Measurements from ENCODE around the gene ADM2.

Gene ADM2

DNA sequence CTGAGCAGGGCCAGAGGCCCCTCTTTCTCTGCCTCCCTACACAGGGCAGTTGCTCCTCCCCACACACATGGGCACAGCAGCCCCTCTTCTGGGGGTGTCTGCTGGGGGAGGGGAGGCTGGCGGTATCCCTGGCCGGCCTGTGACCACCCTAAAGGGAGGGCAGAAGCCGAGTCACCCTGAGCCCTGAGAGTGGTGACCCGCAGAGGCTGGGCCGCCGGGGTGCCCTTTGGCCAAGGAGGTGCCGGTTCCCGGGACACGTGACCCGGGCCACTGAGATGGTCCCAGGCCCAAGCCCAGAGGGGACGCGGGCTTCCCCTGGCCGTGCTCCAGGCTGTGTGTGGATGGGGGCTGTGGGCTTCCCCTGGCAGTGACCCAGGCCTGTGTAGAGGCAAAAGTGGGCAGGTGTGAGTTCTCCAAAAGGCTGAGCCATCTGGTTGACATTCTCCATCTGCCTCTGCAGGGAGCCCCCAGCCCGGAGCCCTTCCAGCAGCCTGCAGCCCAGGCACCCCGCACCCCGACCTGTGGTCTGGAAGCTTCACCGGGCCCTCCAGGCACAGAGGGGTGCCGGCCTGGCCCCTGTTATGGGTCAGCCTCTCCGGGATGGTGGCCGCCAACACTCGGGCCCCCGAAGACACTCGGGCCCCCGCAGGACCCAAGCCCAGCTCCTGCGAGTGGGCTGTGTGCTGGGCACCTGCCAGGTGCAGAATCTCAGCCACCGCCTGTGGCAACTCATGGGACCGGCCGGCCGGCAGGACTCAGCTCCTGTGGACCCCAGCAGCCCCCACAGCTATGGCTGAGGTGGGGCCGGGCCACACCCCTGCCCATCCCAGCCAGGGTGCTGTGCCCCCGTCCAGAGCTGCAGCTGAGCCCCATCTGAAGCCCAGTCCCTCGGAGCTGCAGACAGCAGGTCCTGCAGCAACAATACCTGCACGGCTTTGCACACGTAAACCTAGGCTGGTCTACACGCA lies 1.0 kb downstream of the ADM2 start:
- TF ChIP-seq, protein P1, sequence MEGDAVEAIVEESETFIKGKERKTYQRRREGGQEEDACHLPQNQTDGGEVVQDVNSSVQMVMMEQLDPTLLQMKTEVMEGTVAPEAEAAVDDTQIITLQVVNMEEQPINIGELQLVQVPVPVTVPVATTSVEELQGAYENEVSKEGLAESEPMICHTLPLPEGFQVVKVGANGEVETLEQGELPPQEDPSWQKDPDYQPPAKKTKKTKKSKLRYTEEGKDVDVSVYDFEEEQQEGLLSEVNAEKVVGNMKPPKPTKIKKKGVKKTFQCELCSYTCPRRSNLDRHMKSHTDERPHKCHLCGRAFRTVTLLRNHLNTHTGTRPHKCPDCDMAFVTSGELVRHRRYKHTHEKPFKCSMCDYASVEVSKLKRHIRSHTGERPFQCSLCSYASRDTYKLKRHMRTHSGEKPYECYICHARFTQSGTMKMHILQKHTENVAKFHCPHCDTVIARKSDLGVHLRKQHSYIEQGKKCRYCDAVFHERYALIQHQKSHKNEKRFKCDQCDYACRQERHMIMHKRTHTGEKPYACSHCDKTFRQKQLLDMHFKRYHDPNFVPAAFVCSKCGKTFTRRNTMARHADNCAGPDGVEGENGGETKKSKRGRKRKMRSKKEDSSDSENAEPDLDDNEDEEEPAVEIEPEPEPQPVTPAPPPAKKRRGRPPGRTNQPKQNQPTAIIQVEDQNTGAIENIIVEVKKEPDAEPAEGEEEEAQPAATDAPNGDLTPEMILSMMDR (IDR thresholded peaks at IDR 0.05; ENCODE audit: low read depth, low read length, missing control alignments), result no peak
- H3K4me3 ChIP-seq (ENCODE audit: low read depth, low read length), result peak overlapping the region; percentile 59
- no peak for DNase-seq (ENCODE audit: low read depth)

DNA sequence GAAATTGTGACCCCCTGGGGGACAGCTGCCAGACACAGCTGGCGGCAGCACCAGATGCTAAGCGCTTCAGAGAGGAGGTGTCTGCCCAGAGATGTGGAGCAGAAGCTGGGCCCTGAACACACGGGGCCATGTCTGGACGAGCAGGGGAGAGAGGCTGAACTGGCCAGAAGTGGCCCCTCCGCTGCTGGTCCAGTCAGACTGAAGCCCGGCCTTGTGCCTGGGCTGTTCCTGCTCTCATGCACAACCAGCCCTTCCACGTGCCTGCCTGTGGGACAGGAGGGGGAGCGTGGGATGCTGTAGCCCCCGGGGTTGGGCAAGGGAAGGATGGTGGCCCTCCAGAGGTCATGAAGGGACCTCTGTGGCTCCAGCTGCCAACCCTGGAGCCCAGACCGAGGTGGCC lies 1.8 kb downstream of the ADM2 start:
- H3K4me3 ChIP-seq (ENCODE audit: low read depth, low read length), result no peak overlapping the region
- TF ChIP-seq, protein P1 (IDR thresholded peaks at IDR 0.05; ENCODE audit: low read depth, low read length, missing control alignments), result no peak
- DNase-seq (ENCODE audit: low read depth), result no peak

- H3K4me3 ChIP-seq (ENCODE audit: low read depth, low read length), result no peak overlapping the region
- no peak for DNase-seq (ENCODE audit: low read depth)
- TF ChIP-seq, protein P1 (IDR thresholded peaks at IDR 0.05; ENCODE audit: low read depth, low read length, missing control alignments), result no peak
These were observed 2.2 kb downstream of the ADM2 start for GRCh38 chr22:50483556-50483955.

DNA sequence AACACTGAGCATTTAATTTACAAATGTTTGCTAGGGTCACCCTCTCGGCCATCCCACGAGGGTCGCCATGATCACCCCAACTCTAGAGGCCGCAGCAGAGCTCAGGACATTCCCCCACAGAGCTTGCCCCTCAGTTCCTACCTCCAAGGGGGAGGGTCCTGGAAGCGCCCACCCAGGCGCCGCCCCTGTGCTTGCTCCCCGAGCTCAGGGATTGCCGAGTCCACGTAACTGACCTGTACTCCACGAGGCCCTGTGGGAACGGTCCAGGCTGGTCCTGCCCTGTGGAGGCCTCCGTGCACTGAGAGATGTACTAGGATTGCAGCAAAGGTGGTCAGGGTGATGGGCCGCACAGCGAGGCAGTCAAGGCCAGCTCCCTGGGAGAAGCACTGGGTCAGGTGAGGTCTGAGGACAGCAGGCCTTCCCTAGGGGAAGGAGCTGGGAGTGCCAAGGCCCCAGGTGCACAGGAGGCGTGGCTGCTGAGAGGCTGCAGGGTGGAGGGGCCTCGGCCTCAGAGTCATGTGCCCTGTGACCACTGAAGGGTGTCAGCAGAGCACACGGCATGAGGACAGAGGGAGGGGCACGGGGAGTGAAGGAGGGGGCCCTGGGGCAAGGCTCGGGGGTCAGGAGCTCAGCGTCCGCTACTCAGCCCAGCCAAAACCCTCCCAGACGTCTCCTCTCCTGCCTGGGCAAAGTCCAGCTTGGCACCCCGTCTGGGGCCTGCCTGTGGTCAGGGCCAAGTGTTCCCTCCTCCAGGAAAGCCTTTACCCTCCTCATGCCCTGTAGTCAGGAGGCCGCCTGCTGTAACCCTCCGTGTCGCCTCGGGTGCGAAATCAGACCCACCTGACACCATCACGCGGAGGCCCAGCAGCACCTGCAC lies 2.9 kb downstream of the ADM2 start:
- H3K4me3 ChIP-seq (ENCODE audit: low read depth, low read length), result no peak overlapping the region
- no peak for DNase-seq (ENCODE audit: low read depth)
- TF ChIP-seq, protein P1 (IDR thresholded peaks at IDR 0.05; ENCODE audit: low read depth, low read length, missing control alignments), result no peak

GRCh38 chr22:50485221-50486131 lies 4.1 kb downstream of the ADM2 start:
- no peak for DNase-seq (ENCODE audit: low read depth)
- H3K4me3 ChIP-seq (ENCODE audit: low read depth, low read length), result no peak overlapping the region
- TF ChIP-seq, protein P1 (IDR thresholded peaks at IDR 0.05; ENCODE audit: low read depth, low read length, missing control alignments), result no peak

All from GM12864 (cell line).